ENCODE results near the gene RAB8B. TPM values are rescaled to one million over a fixed set of nuclear protein-coding genes. Genes with fewer than 3 reads are reported as not detected.

The RAB8B gene
- total RNA-seq, 1 experiment from 2014 or later: 8.5 TPM

DNA sequence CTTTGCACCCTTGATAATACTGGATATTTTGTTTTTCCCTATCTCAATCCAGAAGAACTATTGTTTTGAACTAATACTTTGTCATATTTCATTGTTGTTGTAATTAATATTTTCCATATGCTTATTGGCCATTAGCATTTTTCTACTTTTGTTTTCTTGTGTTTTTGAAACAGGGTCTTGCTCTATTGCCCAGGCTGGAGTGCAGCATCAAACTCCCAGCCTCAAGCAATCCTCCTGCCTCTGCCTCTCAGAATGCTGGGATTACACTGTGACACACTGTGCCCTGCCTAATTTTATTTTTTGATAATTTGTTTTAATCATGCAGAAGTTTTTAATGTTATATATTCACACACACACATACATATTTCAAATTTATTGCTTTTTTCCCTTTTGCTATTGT lies 28.8 kb upstream of the RAB8B start:
- DNase-seq (no peak), ATAC-seq (no peak)
- TF ChIP-seq, protein P1, sequence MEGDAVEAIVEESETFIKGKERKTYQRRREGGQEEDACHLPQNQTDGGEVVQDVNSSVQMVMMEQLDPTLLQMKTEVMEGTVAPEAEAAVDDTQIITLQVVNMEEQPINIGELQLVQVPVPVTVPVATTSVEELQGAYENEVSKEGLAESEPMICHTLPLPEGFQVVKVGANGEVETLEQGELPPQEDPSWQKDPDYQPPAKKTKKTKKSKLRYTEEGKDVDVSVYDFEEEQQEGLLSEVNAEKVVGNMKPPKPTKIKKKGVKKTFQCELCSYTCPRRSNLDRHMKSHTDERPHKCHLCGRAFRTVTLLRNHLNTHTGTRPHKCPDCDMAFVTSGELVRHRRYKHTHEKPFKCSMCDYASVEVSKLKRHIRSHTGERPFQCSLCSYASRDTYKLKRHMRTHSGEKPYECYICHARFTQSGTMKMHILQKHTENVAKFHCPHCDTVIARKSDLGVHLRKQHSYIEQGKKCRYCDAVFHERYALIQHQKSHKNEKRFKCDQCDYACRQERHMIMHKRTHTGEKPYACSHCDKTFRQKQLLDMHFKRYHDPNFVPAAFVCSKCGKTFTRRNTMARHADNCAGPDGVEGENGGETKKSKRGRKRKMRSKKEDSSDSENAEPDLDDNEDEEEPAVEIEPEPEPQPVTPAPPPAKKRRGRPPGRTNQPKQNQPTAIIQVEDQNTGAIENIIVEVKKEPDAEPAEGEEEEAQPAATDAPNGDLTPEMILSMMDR (conservative IDR thresholded peaks at IDR 0.05; ENCODE audit: low read depth, low read length): no peak
- Histone ChIP-seq H3K79me2 (ENCODE audit: low read length) (peaks cover 15% of the 10 kb centered on the region), H3K4me1 (ENCODE audit: insufficient read depth, low read length) (peaks cover 10% of the 10 kb centered on the region; the same call in 1 of the 2 replicates), H3K9ac (ENCODE audit: low read length) (no peak overlapping the region), H3K4me2 (ENCODE audit: low read length) (peak overlapping the region; percentile 39; the same call in 1 of the 2 replicates), H4K20me1 (ENCODE audit: low read length) (no peaks in the 10 kb centered on the region), H3K4me3 (ENCODE audit: low read length) (no peak overlapping the region), H3K9me2 (replicated peaks; ENCODE audit: low read length) (no peaks in the 10 kb centered on the region), H3F3A (ENCODE audit: low read length, unreplicated experiment) (no peaks in the 10 kb centered on the region), H3K27ac (ENCODE audit: low read length) (no peak overlapping the region), H2AFZ (ENCODE audit: low read length) (no peak overlapping the region), H3K9me3 (ENCODE audit: low read length) (no peaks in the 10 kb centered on the region), H3K36me3 (ENCODE audit: low read depth, low read length) (no peaks in the 10 kb centered on the region), H3K27me3 (ENCODE audit: low read length) (no peaks in the 10 kb centered on the region)
- ChIA-PET POLR2A (ENCODE audit: unreplicated experiment) (no interaction called here), CTCF (no interaction called here)
- intact Hi-C loops (cut with micrococcal nuclease): no loop called here
- no TSS peak for BruUV-seq (replicated peaks)

DNA sequence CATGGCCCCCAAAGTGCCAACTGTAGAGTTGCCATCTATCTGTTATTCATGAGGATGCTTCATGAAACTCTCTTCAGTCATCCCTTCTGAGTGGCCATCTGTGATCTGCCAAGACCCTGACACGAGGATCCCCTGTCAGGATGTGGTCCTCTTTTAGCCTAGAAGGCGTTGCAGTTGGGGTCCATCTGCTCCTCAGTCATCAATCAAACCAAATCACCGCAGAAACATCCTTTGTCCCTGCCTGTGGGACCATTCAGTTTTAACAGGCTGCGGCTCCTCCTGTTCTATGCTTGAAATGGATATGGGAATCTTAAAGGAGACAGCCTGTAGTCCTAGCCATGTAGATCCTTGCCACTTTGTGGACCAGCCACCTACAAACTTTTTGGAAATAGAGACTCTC lies 26.2 kb upstream of the RAB8B start:
- H3K4me3 ChIP-seq (ENCODE audit: low read length): no peak overlapping the region
- TF ChIP-seq EZH2phosphoT487 (IDR thresholded peaks at IDR 0.05; ENCODE audit: borderline replicate concordance, low read length): no peak
- TF ChIP-seq, protein P1 (conservative IDR thresholded peaks at IDR 0.05; ENCODE audit: low read depth, low read length): no peak
- TF ChIP-seq EZH2 (IDR thresholded peaks at IDR 0.05; ENCODE audit: low read length, unreplicated experiment): no peak
- POLR2A ChIA-PET (ENCODE audit: unreplicated experiment): no interaction called here
- intact Hi-C loops (cut with micrococcal nuclease): no loop called here
- H3K27me3 ChIP-seq (ENCODE audit: low read length): no peaks in the 10 kb centered on the region
- CTCF ChIA-PET: no interaction called here
- no peak overlapping the region for H2AFZ ChIP-seq (ENCODE audit: low read length)
- ATAC-seq: no peak
- H3K4me1 ChIP-seq (ENCODE audit: insufficient read depth, low read length): 0 out of 2 replicates have a peak, but pooled peaks cover under 1% of the 10 kb centered on the region
- no peak overlapping the region for H3K4me2 ChIP-seq (ENCODE audit: low read length)
- no peaks in the 10 kb centered on the region for H4K20me1 ChIP-seq (ENCODE audit: low read length)
- H3K27ac ChIP-seq (ENCODE audit: low read length): no peak overlapping the region
- DNase-seq: no peak
- no peaks in the 10 kb centered on the region for H3K9me3 ChIP-seq (ENCODE audit: low read length)
- no peaks in the 10 kb centered on the region for H3K9me2 ChIP-seq (replicated peaks; ENCODE audit: low read length)
- no TSS peak for BruUV-seq (replicated peaks)
- H3K9ac ChIP-seq (ENCODE audit: low read length): no peak overlapping the region
- no peaks in the 10 kb centered on the region for H3K79me2 ChIP-seq (ENCODE audit: low read length)
- H3K36me3 ChIP-seq (ENCODE audit: low read depth, low read length): no peaks in the 10 kb centered on the region
- H3F3A ChIP-seq (ENCODE audit: low read length, unreplicated experiment): no peaks in the 10 kb centered on the region

DNA sequence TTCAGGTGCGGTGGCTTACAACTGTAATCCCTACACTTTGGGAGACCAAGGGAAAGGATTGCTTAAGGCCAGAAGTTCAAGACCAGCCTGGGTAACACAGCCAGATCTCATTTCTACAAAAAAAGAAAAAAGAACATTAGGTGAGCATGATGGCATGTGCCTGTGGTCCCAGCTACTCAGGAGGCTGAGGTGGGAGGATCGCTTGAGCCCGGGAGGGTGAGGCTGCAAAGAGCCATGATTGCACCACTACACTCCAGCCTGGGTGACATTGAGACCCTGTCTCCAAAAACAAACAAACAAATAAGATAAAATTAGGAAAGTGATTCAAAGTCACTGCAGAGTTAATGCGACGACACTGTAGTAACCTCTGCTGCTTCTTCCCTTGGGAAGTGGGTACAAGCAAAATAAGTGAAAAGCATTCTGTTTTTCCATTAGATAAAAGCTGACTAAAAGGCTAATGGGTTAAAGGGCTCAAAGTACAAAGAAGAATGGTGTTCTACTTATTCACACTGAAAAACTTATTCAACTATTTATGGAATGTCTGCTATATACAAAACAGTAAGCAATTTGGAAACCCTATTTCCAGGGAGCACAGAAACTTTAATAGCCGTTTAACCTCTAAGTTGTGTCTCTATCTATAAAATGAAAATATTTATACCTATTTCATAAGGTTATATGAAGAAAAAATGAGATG lies 24.1 kb upstream of the RAB8B start:
- BruUV-seq (replicated peaks): no TSS peak
- intact Hi-C loops (cut with micrococcal nuclease): no loop called here
- H2AFZ ChIP-seq (ENCODE audit: low read length): no peak overlapping the region
- DNase-seq (no peak), ATAC-seq (no peak)
- H3F3A ChIP-seq (ENCODE audit: low read length, unreplicated experiment): no peaks in the 10 kb centered on the region
- H3K4me1 ChIP-seq (ENCODE audit: insufficient read depth, low read length): no peaks in the 10 kb centered on the region
- H3K36me3 ChIP-seq (ENCODE audit: low read depth, low read length): no peaks in the 10 kb centered on the region
- no peaks in the 10 kb centered on the region for H3K9me3 ChIP-seq (ENCODE audit: low read length)
- H3K9me2 ChIP-seq (replicated peaks; ENCODE audit: low read length): no peaks in the 10 kb centered on the region
- H3K4me2 ChIP-seq (ENCODE audit: low read length): no peak overlapping the region
- H3K27me3 ChIP-seq (ENCODE audit: low read length): no peaks in the 10 kb centered on the region
- no peak for TF ChIP-seq EZH2 (IDR thresholded peaks at IDR 0.05; ENCODE audit: low read length, unreplicated experiment)
- no peak for TF ChIP-seq EZH2phosphoT487 (IDR thresholded peaks at IDR 0.05; ENCODE audit: borderline replicate concordance, low read length)
- TF ChIP-seq, protein P1 (conservative IDR thresholded peaks at IDR 0.05; ENCODE audit: low read depth, low read length): no peak
- no peaks in the 10 kb centered on the region for H4K20me1 ChIP-seq (ENCODE audit: low read length)
- POLR2A ChIA-PET (ENCODE audit: unreplicated experiment): interaction anchor here (0.6 kb wide), 1 partner anchor 75 kb away, joined by 24 read pairs; no protein-coding TSS in a partner anchor
- CTCF ChIA-PET: no interaction called here
- no peaks in the 10 kb centered on the region for H3K79me2 ChIP-seq (ENCODE audit: low read length)
- no peak overlapping the region for H3K27ac ChIP-seq (ENCODE audit: low read length)
- no peak overlapping the region for H3K9ac ChIP-seq (ENCODE audit: low read length)
- H3K4me3 ChIP-seq (ENCODE audit: low read length): no peak overlapping the region
